Keratinocyte (primary cell): Measurements from ENCODE around the gene ATXN2. TPM values are rescaled to one million over a fixed set of nuclear protein-coding genes. Genes with fewer than 3 reads are reported as not detected.

Experiments used
- DNase-seq: peaks from one replicate; pipeline ENCODE4 v3.0.0-alpha.2; 2011; ENCODE audit warnings: low read depth, missing footprints, low spot score
- FAIRE-seq: peaks from 2 replicates; lab custom pipeline; 2011; peaks lifted over from hg19 to GRCh38; lab: Jason Lieb, UNC
- H2AFZ ChIP-seq: 2 replicates; pipeline ENCODE4 v1.6.0; 2012; ENCODE audit warnings: low read length, control low read depth, inconsistent platforms; ENCODE audit not compliant: control insufficient read depth
- H3K27ac ChIP-seq: 2 replicates; pipeline ENCODE4 v1.5.1; 2011; ENCODE audit warnings: low read length; ENCODE audit not compliant: control insufficient read depth, insufficient read depth
- H3K27me3 ChIP-seq: 3 replicates; pipeline ENCODE4 v1.6.0; 2011; ENCODE audit warnings: low read length; ENCODE audit not compliant: control insufficient read depth, insufficient read depth; ENCODE audit errors: extremely low read depth
- H3K36me3 ChIP-seq, 2 experiments: 2 replicates in 1 of 2; 3 replicates in 1 of 2; pipeline ENCODE4 v1.5.1; 2011; ENCODE audit warnings: low read length in 2 of 2, mild to moderate bottlenecking in 1 of 2; ENCODE audit not compliant: control insufficient read depth in 2 of 2, insufficient read depth in 2 of 2; ENCODE audit errors: extremely low read depth in 1 of 2
- H3K4me1 ChIP-seq: 3 replicates; pipeline ENCODE4 v1.5.1; 2011; ENCODE audit warnings: low read length; ENCODE audit not compliant: control insufficient read depth, insufficient read depth; ENCODE audit errors: extremely low read depth
- H3K4me2 ChIP-seq: 3 replicates; pipeline ENCODE4 v1.6.0; 2011; ENCODE audit warnings: low read depth, low read length; ENCODE audit not compliant: control insufficient read depth, insufficient read depth; ENCODE audit errors: extremely low read depth
- H3K4me3 ChIP-seq, 3 experiments: fragments of 200-600 bp in 1 of 3; sonication (generic) in 1 of 3; 2 replicates in 2 of 3; 3 replicates in 1 of 3; pipeline ENCODE4 v1.5.1; 2011 to 2016; ENCODE audit warnings: low read length in 3 of 3, mild to moderate bottlenecking in 3 of 3, control low read depth in 2 of 3, inconsistent platforms in 1 of 3, low read depth in 1 of 3, mixed read lengths in 1 of 3, mixed run types in 1 of 3, moderate library complexity in 1 of 3; ENCODE audit not compliant: control insufficient read depth in 2 of 3, insufficient read depth in 2 of 3; ENCODE audit errors: extremely low read depth in 1 of 3
- H3K79me2 ChIP-seq: 2 replicates; pipeline ENCODE4 v1.6.0; 2012; ENCODE audit warnings: low read length; ENCODE audit not compliant: control insufficient read depth, insufficient read depth
- H3K9ac ChIP-seq: 3 replicates; pipeline ENCODE4 v1.6.0; 2011; ENCODE audit warnings: low read length; ENCODE audit not compliant: control insufficient read depth, insufficient read depth; ENCODE audit errors: extremely low read depth
- H3K9me1 ChIP-seq: 3 replicates; pipeline ENCODE4 v1.6.0; 2011; ENCODE audit warnings: low read length; ENCODE audit not compliant: control insufficient read depth, insufficient read depth; ENCODE audit errors: extremely low read depth
- H3K9me3 ChIP-seq: 2 replicates; pipeline ENCODE4 v1.5.1; 2012; ENCODE audit warnings: low read depth, low read length; ENCODE audit not compliant: control insufficient read depth
- H4K20me1 ChIP-seq: 3 replicates; pipeline ENCODE4 v1.6.0; 2011; ENCODE audit warnings: low read length; ENCODE audit not compliant: control insufficient read depth, insufficient read depth; ENCODE audit errors: extremely low read depth
- CTCF ChIP-seq, 3 experiments: IDR thresholded peaks in 1 of 3; conservative IDR thresholded peaks in 1 of 3; optimal IDR thresholded peaks in 1 of 3; 2 replicates in 2 of 3; 3 replicates in 1 of 3; pipeline versions ENCODE3 to v1.5.1; 2011; ENCODE audit warnings: low read length in 3 of 3, mild to moderate bottlenecking in 3 of 3, moderate library complexity in 2 of 3, control low read depth in 1 of 3, inconsistent platforms in 1 of 3; ENCODE audit not compliant: insufficient read depth in 2 of 3; ENCODE audit errors: extremely low read depth in 1 of 3
- EZH2 ChIP-seq: IDR thresholded peaks from one replicate; pipeline ENCODE4 v1.6.1; 2012; ENCODE audit warnings: inconsistent platforms, mild to moderate bottlenecking, low read length, moderate library complexity
- dilution Hi-C: fragments of 300-500 bp; cut with MboI; formaldehyde crosslinking; loops from one replicate; pipeline ENCODE4 v1.7.0; 2020; ENCODE audit warnings: low sequenced_read_pairs; ENCODE audit not compliant: extremely low pct_ligation_motif_present
- polyA plus RNA-seq, 5 experiments: library from polyadenylated mRNA; depleted of rRNA in 3 of 5; stranded (reverse) in 3 of 5; stranded (forward) in 1 of 5; unstranded in 1 of 5; fragments of >200 nt; gene quantifications; 1 replicate in 1 of 5; 2 replicates in 3 of 5; 3 replicates in 1 of 5; pipeline versions ENCODE4 v1.2.1 to v1.2.3, GENCODE V29; 2011 to 2012; ENCODE audit warnings: missing spikeins in 2 of 5, low read depth in 1 of 5, low replicate concordance in 1 of 5

Gene ATXN2
- polyA plus RNA-seq, 1 donor (not counting 4 experiments of a cell fraction or from before 2014, with no cell fraction given): 19.6 TPM

- H4K20me1 ChIP-seq: no peaks in the 10 kb centered on the region
- FAIRE-seq (no peak), DNase-seq (no peak)
- H3K4me3 ChIP-seq: no peak overlapping the region
- H3K9me1 ChIP-seq: no peaks in the 10 kb centered on the region
- peaks cover 6 to 19% of the 10 kb centered on the region in 2 experiments for H3K36me3 ChIP-seq
- no peaks in the 10 kb centered on the region for H3K4me1 ChIP-seq
- no peak overlapping the region for H3K4me2 ChIP-seq
- H3K9ac ChIP-seq: no peak overlapping the region
- TF ChIP-seq CTCF (optimal IDR thresholded peaks at IDR 0.05 in 1 of 3, IDR thresholded peaks at IDR 0.05 in 1 of 3, conservative IDR thresholded peaks at IDR 0.05 in 1 of 3; ENCODE audit: extremely low read depth in 1 of 3, insufficient read depth in 2 of 3, low read length in 3 of 3): no peak
- no peak for TF ChIP-seq EZH2
- dilution Hi-C loops: no loop called here
- no peaks in the 10 kb centered on the region for H3K27me3 ChIP-seq
- H3K27ac ChIP-seq: no peak overlapping the region
- H2AFZ ChIP-seq: no peak overlapping the region
- H3K9me3 ChIP-seq: no peaks in the 10 kb centered on the region
- H3K79me2 ChIP-seq: no peaks in the 10 kb centered on the region
Measured at GRCh38 chr12:111643427-111643826, 44.3 kb upstream of the ATXN2 start.

- dilution Hi-C loops: no loop called here
- no peak for TF ChIP-seq EZH2
- TF ChIP-seq CTCF (optimal IDR thresholded peaks at IDR 0.05 in 1 of 3, IDR thresholded peaks at IDR 0.05 in 1 of 3, conservative IDR thresholded peaks at IDR 0.05 in 1 of 3; ENCODE audit: extremely low read depth in 1 of 3, insufficient read depth in 2 of 3, low read length in 3 of 3): no peak
- Histone ChIP-seq H3K4me1 (no peaks in the 10 kb centered on the region), H3K79me2 (no peaks in the 10 kb centered on the region), H3K36me3 (peaks cover 6 to 19% of the 10 kb centered on the region in 2 experiments), H3K4me3 (no peak overlapping the region), H3K27ac (no peak overlapping the region), H3K9me1 (no peaks in the 10 kb centered on the region), H4K20me1 (no peaks in the 10 kb centered on the region), H3K4me2 (no peak overlapping the region), H3K9me3 (no peaks in the 10 kb centered on the region), H2AFZ (no peak overlapping the region), H3K9ac (no peak overlapping the region), H3K27me3 (no peaks in the 10 kb centered on the region)
- DNase-seq (no peak), FAIRE-seq (no peak)
Measured at GRCh38 chr12:111642681-111643426, 43.7 kb upstream of the ATXN2 start.
